Measurements from ENCODE around the gene SUPT20HL2.
"Not testable (repeated sequence)": the region's sequence is repeated elsewhere in the genome, so short reads cannot be mapped to it uniquely, and the experiment has no call there.

SUPT20HL2 gene

DNA sequence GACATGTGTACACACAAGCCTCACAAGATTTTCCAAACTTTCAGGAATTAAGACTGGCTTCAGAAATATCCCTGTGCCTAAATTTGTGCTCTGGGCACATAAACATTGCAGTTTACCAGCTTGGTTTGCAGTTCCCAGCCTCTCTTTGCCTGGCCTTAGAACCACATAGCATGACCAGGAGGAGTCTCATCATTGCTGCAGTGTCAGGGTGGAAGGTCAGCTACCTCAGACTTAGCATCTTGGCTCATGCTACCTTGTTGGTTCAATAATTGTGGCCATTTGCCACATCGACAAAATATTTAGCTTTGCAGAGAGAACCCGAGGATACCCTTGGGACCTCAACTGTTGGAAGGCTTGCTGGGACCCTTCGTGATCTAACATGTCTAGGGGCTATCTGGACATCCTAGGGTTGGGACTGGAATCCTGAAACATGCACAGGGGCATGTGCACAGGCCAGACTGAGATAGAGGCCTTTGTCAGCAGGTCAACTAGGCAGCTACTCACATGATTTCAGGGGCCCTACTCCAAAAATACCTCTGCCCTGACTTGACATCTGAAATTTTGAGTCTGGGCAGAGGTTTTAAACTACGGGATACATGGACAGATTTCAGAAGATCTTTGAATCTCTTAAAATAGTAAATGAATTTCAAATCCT is 8.0 kb upstream of the SUPT20HL2 start:
- no peaks in the 10 kb centered on the region for H3K79me2 ChIP-seq (ENCODE audit: insufficient read depth, low read length)
- no peaks in the 10 kb centered on the region for H3K27me3 ChIP-seq (ENCODE audit: low read length)
- H3K4me3 ChIP-seq (ENCODE audit: insufficient read depth, low read length, poor library complexity, severe bottlenecking) = no peak overlapping the region
- H3K4me2 ChIP-seq (ENCODE audit: low read depth, low read length, poor library complexity, severe bottlenecking) = no peak overlapping the region
- H3K9me2 ChIP-seq (replicated peaks; ENCODE audit: insufficient read depth, low read length) = no peaks in the 10 kb centered on the region
- H3F3A ChIP-seq (ENCODE audit: insufficient read depth) = no peaks in the 10 kb centered on the region
- H3K9ac ChIP-seq (ENCODE audit: low read length) = no peak overlapping the region
- TF ChIP-seq EZH2phosphoT487 (conservative IDR thresholded peaks at IDR 0.05; ENCODE audit: low read length) = no peak
- TF ChIP-seq, protein P1, sequence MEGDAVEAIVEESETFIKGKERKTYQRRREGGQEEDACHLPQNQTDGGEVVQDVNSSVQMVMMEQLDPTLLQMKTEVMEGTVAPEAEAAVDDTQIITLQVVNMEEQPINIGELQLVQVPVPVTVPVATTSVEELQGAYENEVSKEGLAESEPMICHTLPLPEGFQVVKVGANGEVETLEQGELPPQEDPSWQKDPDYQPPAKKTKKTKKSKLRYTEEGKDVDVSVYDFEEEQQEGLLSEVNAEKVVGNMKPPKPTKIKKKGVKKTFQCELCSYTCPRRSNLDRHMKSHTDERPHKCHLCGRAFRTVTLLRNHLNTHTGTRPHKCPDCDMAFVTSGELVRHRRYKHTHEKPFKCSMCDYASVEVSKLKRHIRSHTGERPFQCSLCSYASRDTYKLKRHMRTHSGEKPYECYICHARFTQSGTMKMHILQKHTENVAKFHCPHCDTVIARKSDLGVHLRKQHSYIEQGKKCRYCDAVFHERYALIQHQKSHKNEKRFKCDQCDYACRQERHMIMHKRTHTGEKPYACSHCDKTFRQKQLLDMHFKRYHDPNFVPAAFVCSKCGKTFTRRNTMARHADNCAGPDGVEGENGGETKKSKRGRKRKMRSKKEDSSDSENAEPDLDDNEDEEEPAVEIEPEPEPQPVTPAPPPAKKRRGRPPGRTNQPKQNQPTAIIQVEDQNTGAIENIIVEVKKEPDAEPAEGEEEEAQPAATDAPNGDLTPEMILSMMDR (IDR thresholded peaks at IDR 0.05; ENCODE audit: insufficient read depth, low read length, poor library complexity, severe bottlenecking) = no peak
- H3K27ac ChIP-seq (ENCODE audit: low read depth, low read length) = no peak overlapping the region
- no peaks in the 10 kb centered on the region for H4K20me1 ChIP-seq (ENCODE audit: low read depth, low read length)
- no peaks in the 10 kb centered on the region for H3K9me3 ChIP-seq (ENCODE audit: insufficient read depth, low read length)
- no peaks in the 10 kb centered on the region for H3K36me3 ChIP-seq (ENCODE audit: low read length)
- H2AFZ ChIP-seq (ENCODE audit: low read depth, low read length, severe bottlenecking) = no peak overlapping the region

DNA sequence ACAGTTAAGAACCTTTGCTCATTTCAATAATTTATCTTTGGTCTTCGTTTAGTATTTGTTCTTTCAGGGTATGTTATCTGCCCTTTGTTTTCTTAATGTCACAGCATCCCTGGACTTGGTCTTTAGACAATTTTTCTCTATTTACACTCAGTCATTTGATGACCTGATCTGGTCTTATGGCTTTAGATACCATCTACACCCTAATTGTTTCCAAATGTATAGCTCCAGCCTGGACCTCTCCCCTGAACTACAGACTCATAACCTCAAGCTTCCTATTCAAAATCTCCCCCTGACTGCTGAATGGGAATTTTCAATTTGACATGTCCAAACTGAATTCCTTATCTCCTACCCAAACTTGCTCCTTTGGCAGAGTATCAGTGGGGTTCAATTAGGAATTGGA is 3.7 kb upstream of the SUPT20HL2 start:
- Histone ChIP-seq H3K4me3 (ENCODE audit: insufficient read depth, low read length, poor library complexity, severe bottlenecking) (no peak overlapping the region), H3K4me2 (ENCODE audit: low read depth, low read length, poor library complexity, severe bottlenecking) (no peak overlapping the region), H4K20me1 (ENCODE audit: low read depth, low read length) (no peaks in the 10 kb centered on the region), H3K9me3 (ENCODE audit: insufficient read depth, low read length) (no peaks in the 10 kb centered on the region), H3K9me2 (replicated peaks; ENCODE audit: insufficient read depth, low read length) (no peaks in the 10 kb centered on the region), H3K27ac (ENCODE audit: low read depth, low read length) (no peak overlapping the region), H3K9ac (ENCODE audit: low read length) (no peak overlapping the region), H3K36me3 (ENCODE audit: low read length) (no peaks in the 10 kb centered on the region), H3K27me3 (ENCODE audit: low read length) (no peaks in the 10 kb centered on the region), H2AFZ (ENCODE audit: low read depth, low read length, severe bottlenecking) (no peak overlapping the region), H3F3A (ENCODE audit: insufficient read depth) (no peaks in the 10 kb centered on the region), H3K79me2 (ENCODE audit: insufficient read depth, low read length) (no peaks in the 10 kb centered on the region)
- no peak for TF ChIP-seq EZH2phosphoT487 (conservative IDR thresholded peaks at IDR 0.05; ENCODE audit: low read length)
- TF ChIP-seq, protein P1 (IDR thresholded peaks at IDR 0.05; ENCODE audit: insufficient read depth, low read length, poor library complexity, severe bottlenecking) = no peak

DNA sequence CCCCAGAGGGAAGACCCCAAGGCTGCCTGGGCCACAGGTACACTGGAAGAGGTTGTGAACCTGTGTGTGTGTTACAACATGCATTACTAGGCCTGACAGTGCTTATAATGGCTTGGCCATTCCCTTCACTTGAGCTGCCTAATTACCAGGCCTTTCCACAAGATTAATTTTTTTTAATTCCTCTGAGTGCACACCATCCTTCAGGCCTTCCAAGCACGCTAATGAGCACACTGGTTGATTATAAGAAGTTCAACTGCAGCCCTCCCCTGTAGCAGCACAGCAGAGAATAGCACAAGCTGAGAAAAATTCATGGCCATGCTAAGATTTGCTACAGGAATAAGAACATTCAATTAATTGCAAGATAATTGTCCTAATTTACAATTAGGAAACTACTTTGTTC is 2.2 kb upstream of the SUPT20HL2 start:
- no peaks in the 10 kb centered on the region for H3K9me2 ChIP-seq (replicated peaks; ENCODE audit: insufficient read depth, low read length)
- no peak overlapping the region for H3K4me3 ChIP-seq (ENCODE audit: insufficient read depth, low read length, poor library complexity, severe bottlenecking)
- H2AFZ ChIP-seq (ENCODE audit: low read depth, low read length, severe bottlenecking) = no peak overlapping the region
- H3K27me3 ChIP-seq (ENCODE audit: low read length) = no peaks in the 10 kb centered on the region
- H3K27ac ChIP-seq (ENCODE audit: low read depth, low read length) = no peak overlapping the region
- no peaks in the 10 kb centered on the region for H3K9me3 ChIP-seq (ENCODE audit: insufficient read depth, low read length)
- H3K9ac ChIP-seq (ENCODE audit: low read length) = no peak overlapping the region
- no peaks in the 10 kb centered on the region for H3K79me2 ChIP-seq (ENCODE audit: insufficient read depth, low read length)
- H3K36me3 ChIP-seq (ENCODE audit: low read length) = no peaks in the 10 kb centered on the region
- H4K20me1 ChIP-seq (ENCODE audit: low read depth, low read length) = no peaks in the 10 kb centered on the region
- no peaks in the 10 kb centered on the region for H3F3A ChIP-seq (ENCODE audit: insufficient read depth)
- H3K4me2 ChIP-seq (ENCODE audit: low read depth, low read length, poor library complexity, severe bottlenecking) = no peak overlapping the region
- TF ChIP-seq, protein P1 (IDR thresholded peaks at IDR 0.05; ENCODE audit: insufficient read depth, low read length, poor library complexity, severe bottlenecking) = no peak
- TF ChIP-seq EZH2phosphoT487 (conservative IDR thresholded peaks at IDR 0.05; ENCODE audit: low read length) = no peak

DNA sequence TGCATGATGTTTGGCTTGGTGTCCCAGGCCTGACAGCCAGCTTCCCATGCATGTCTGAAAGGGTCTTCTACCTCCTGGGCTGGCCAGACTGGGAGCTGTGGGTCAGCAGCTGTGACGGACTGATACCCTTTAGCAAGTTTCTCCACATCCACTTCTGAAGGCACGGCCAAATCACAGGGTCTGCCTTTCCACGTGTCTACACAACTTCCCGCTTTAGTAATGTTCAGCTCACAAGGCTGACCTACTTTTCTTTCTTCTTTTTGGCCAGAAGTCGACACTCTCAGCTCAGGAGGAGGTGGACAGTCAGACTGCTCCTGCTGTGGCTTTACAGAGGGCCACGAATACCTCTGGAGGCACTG is 1.6 kb downstream of the SUPT20HL2 start:
- H3F3A ChIP-seq (ENCODE audit: insufficient read depth); H3K27me3 ChIP-seq (ENCODE audit: low read length); H3K4me2 ChIP-seq (ENCODE audit: low read depth, low read length, poor library complexity, severe bottlenecking); H2AFZ ChIP-seq (ENCODE audit: low read depth, low read length, severe bottlenecking); H3K79me2 ChIP-seq (ENCODE audit: insufficient read depth, low read length); H4K20me1 ChIP-seq (ENCODE audit: low read depth, low read length); H3K9me3 ChIP-seq (ENCODE audit: insufficient read depth, low read length); H3K36me3 ChIP-seq (ENCODE audit: low read length); H3K4me3 ChIP-seq (ENCODE audit: insufficient read depth, low read length, poor library complexity, severe bottlenecking); H3K9me2 ChIP-seq (replicated peaks; ENCODE audit: insufficient read depth, low read length); H3K27ac ChIP-seq (ENCODE audit: low read depth, low read length); H3K9ac ChIP-seq (ENCODE audit: low read length): not testable (repeated sequence)

DNA sequence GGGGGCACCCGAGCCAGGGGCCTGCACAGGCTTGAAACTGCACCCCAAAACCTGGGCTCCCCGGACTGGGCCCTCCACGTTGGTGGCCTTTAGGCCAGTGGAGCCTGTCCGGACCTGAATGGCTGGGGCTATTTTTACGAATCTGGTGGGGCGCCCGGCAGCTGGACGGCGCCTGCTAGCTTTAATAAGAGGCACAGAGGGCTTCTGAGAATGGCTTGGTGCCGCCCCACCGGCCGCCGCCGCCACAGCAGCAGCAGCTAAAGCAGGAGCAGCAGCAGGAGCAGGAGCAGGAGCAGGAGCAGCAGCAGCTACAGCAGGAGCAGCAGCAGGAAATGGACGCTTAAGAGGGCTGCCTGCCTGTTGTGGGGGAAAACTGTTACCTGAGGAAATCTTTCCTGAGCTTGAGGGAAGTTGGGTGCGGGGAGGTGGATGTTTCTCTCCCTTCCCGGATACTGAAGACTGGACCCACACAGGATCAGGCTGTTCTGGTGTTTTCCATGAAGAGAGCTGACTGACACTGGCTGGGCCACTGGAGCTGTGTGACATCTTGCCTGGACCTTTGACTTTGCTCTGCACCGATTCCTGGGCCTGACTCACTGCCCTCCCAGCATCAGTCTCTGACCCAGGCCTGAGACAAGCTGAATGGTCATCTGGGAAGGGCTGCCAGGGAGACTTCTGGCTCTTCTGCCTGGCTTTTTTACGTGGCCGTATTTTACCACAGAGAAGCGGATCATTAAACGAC is 2.2 kb downstream of the SUPT20HL2 start:
- H3K4me3 ChIP-seq (ENCODE audit: insufficient read depth, low read length, poor library complexity, severe bottlenecking); H3F3A ChIP-seq (ENCODE audit: insufficient read depth); H2AFZ ChIP-seq (ENCODE audit: low read depth, low read length, severe bottlenecking); H3K9me2 ChIP-seq (replicated peaks; ENCODE audit: insufficient read depth, low read length); H3K79me2 ChIP-seq (ENCODE audit: insufficient read depth, low read length); H3K36me3 ChIP-seq (ENCODE audit: low read length); H4K20me1 ChIP-seq (ENCODE audit: low read depth, low read length); H3K9ac ChIP-seq (ENCODE audit: low read length); H3K9me3 ChIP-seq (ENCODE audit: insufficient read depth, low read length); H3K4me2 ChIP-seq (ENCODE audit: low read depth, low read length, poor library complexity, severe bottlenecking); H3K27ac ChIP-seq (ENCODE audit: low read depth, low read length); H3K27me3 ChIP-seq (ENCODE audit: low read length): not testable (repeated sequence)

Measured in SU-DHL-6 (cell line).